IPS DF 6.9 (cell line): ENCODE measurements around the gene NECTIN1.

ENCODE experiments used
- DNase-seq: peaks from one replicate; pipeline ENCODE4 v3.0.0-alpha.2; 2013; ENCODE audit warnings: low read depth, low spot score
- H3K27ac ChIP-seq: one replicate; pipeline ENCODE4 v1.5.1; 2013; ENCODE audit warnings: low read length, control low read depth
- H3K27me3 ChIP-seq: 2 replicates; pipeline ENCODE4 v1.6.1; 2013; ENCODE audit warnings: mild to moderate bottlenecking, low read length; ENCODE audit not compliant: control insufficient read depth, insufficient read depth
- H3K36me3 ChIP-seq: 2 replicates; pipeline ENCODE4 v1.6.1; 2013; ENCODE audit warnings: low read length; ENCODE audit not compliant: control insufficient read depth, insufficient read depth
- H3K4me1 ChIP-seq: 2 replicates; pipeline ENCODE4 v1.6.1; 2013; ENCODE audit warnings: low read length; ENCODE audit not compliant: control insufficient read depth, insufficient read depth
- H3K4me3 ChIP-seq: 2 replicates; pipeline ENCODE4 v1.5.1; 2013; ENCODE audit warnings: mild to moderate bottlenecking, low read length
- H3K9me3 ChIP-seq: 2 replicates; pipeline ENCODE4 v1.6.1; 2013; ENCODE audit warnings: low read length, inconsistent platforms; ENCODE audit not compliant: control insufficient read depth, insufficient read depth
- WGBS: extraction: QIAGEN DNeasy Blood & Tissue Kit; methylation state at CpG from one replicate; pipeline ENCODE4 v1.1.7; 2013; ENCODE audit warnings: mixed read lengths, missing lambda C conversion rate; ENCODE audit not compliant: insufficient read length, insufficient coverage; 5-methylcytosine and 5-hydroxymethylcytosine counted together

Gene NECTIN1

GRCh38 chr11:119765628-119766027 is 36.6 kb upstream of the NECTIN1 start:
- DNase-seq, result no peak
- Histone ChIP-seq H3K27ac (no peak overlapping the region), H3K4me3 (no peak overlapping the region), H3K27me3 (no peaks in the 10 kb centered on the region; the same call in 1 of the 2 replicates), H3K36me3 (no peaks in the 10 kb centered on the region), H3K4me1 (peaks cover 1% of the 10 kb centered on the region; the same call in 1 of the 2 replicates), H3K9me3 (no peaks in the 10 kb centered on the region)
- WGBS, result no CpG with 5 or more reads among the region's 4 CpGs

- Histone ChIP-seq H3K4me3 (no peak overlapping the region), H3K36me3 (no peaks in the 10 kb centered on the region), H3K4me1 (peaks cover 3% of the 10 kb centered on the region; the same call in 1 of the 2 replicates), H3K27ac (no peak overlapping the region), H3K9me3 (no peaks in the 10 kb centered on the region), H3K27me3 (no peaks in the 10 kb centered on the region)
- DNase-seq, result no peak
- no CpG with 5 or more reads among the region's 6 CpGs for WGBS
These were observed 35.3 kb upstream of the NECTIN1 start for GRCh38 chr11:119764108-119764868.

- Histone ChIP-seq H3K4me3 (no peak overlapping the region), H3K36me3 (no peaks in the 10 kb centered on the region), H3K4me1 (peaks cover 3% of the 10 kb centered on the region; the same call in 1 of the 2 replicates), H3K9me3 (no peaks in the 10 kb centered on the region), H3K27me3 (no peaks in the 10 kb centered on the region), H3K27ac (no peak overlapping the region)
- no CpG with 5 or more reads among the region's 11 CpGs for WGBS
- DNase-seq, result no peak
These were observed 34.2 kb upstream of the NECTIN1 start for GRCh38 chr11:119763071-119763728.

GRCh38 chr11:119759747-119760412 is 30.9 kb upstream of the NECTIN1 start:
- H3K4me1 ChIP-seq, result peaks cover 3% of the 10 kb centered on the region; the same call in 1 of the 2 replicates
- no peaks in the 10 kb centered on the region for H3K36me3 ChIP-seq
- no CpG with 5 or more reads among the region's 5 CpGs for WGBS
- DNase-seq, result no peak
- no peak overlapping the region for H3K4me3 ChIP-seq
- no peaks in the 10 kb centered on the region for H3K9me3 ChIP-seq
- no peak overlapping the region for H3K27ac ChIP-seq
- H3K27me3 ChIP-seq, result no peaks in the 10 kb centered on the region

- H3K4me1 ChIP-seq, result 0 out of 2 replicates have a peak, but pooled peaks cover 3% of the 10 kb centered on the region
- H3K4me3 ChIP-seq, result no peak overlapping the region
- no CpG with 5 or more reads among the region's 8 CpGs for WGBS
- no peaks in the 10 kb centered on the region for H3K27me3 ChIP-seq
- DNase-seq, result no peak
- no peaks in the 10 kb centered on the region for H3K36me3 ChIP-seq
- H3K27ac ChIP-seq, result no peak overlapping the region
- H3K9me3 ChIP-seq, result no peaks in the 10 kb centered on the region
These were observed 30.3 kb upstream of the NECTIN1 start for GRCh38 chr11:119759324-119759723.

GRCh38 chr11:119758291-119758690 is 29.3 kb upstream of the NECTIN1 start:
- Histone ChIP-seq H3K9me3 (no peaks in the 10 kb centered on the region), H3K4me3 (no peak overlapping the region), H3K4me1 (0 out of 2 replicates have a peak, but pooled peaks cover 2% of the 10 kb centered on the region), H3K27ac (no peak overlapping the region), H3K36me3 (no peaks in the 10 kb centered on the region), H3K27me3 (no peaks in the 10 kb centered on the region)
- no CpG with 5 or more reads among the region's 2 CpGs for WGBS
- no peak for DNase-seq

GRCh38 chr11:119757378-119757777 is 28.4 kb upstream of the NECTIN1 start:
- H3K4me1 ChIP-seq, result 0 out of 2 replicates have a peak, but pooled peaks cover 1% of the 10 kb centered on the region

GRCh38 chr11:119756169-119756865 is 27.3 kb upstream of the NECTIN1 start:
- Histone ChIP-seq H3K27ac (no peak overlapping the region), H3K27me3 (no peaks in the 10 kb centered on the region), H3K4me1 (0 out of 2 replicates have a peak, but pooled peaks cover 1% of the 10 kb centered on the region), H3K36me3 (no peaks in the 10 kb centered on the region), H3K9me3 (no peaks in the 10 kb centered on the region), H3K4me3 (no peak overlapping the region)
- WGBS, result no CpG with 5 or more reads among the region's 5 CpGs
- no peak for DNase-seq

More at GRCh38 chr11:119757378-119757777, 28.4 kb upstream of the NECTIN1 start:
- no peaks in the 10 kb centered on the region for H3K9me3 ChIP-seq
- H3K36me3 ChIP-seq, result no peaks in the 10 kb centered on the region
- no peak for DNase-seq
- no peaks in the 10 kb centered on the region for H3K27me3 ChIP-seq
- WGBS, result no CpG with 5 or more reads among the region's 5 CpGs
- H3K4me3 ChIP-seq, result no peak overlapping the region
- H3K27ac ChIP-seq, result no peak overlapping the region

GRCh38 chr11:119755356-119756071 is 26.5 kb upstream of the NECTIN1 start:
- Histone ChIP-seq H3K9me3 (no peaks in the 10 kb centered on the region), H3K27ac (no peak overlapping the region), H3K36me3 (no peaks in the 10 kb centered on the region), H3K4me1 (0 out of 2 replicates have a peak, but pooled peaks cover 1% of the 10 kb centered on the region), H3K27me3 (no peaks in the 10 kb centered on the region), H3K4me3 (no peak overlapping the region)
- WGBS, result no CpG with 5 or more reads among the region's 9 CpGs
- no peak for DNase-seq
